NCI-H2227 (cell line): ENCODE measurements around the gene MYDGF.
"Not testable (repeated sequence)": the region's sequence is repeated elsewhere in the genome, so short reads cannot be mapped to it uniquely, and the experiment has no call there.

Experiments
- DNase-seq: peaks from one replicate; lab custom pipeline; 2025; ENCODE audit not compliant: unreplicated experiment; lab: John Stamatoyannopoulos, UW

Gene MYDGF

GRCh38 chr19:4700693-4700970, 30.5 kb upstream of the MYDGF start:
- no peak for DNase-seq

GRCh38 chr19:4699826-4700692, 29.9 kb upstream of the MYDGF start:
- no peak for DNase-seq

GRCh38 chr19:4697304-4697703, 27.2 kb upstream of the MYDGF start:
- DNase-seq, result no peak

DNA sequence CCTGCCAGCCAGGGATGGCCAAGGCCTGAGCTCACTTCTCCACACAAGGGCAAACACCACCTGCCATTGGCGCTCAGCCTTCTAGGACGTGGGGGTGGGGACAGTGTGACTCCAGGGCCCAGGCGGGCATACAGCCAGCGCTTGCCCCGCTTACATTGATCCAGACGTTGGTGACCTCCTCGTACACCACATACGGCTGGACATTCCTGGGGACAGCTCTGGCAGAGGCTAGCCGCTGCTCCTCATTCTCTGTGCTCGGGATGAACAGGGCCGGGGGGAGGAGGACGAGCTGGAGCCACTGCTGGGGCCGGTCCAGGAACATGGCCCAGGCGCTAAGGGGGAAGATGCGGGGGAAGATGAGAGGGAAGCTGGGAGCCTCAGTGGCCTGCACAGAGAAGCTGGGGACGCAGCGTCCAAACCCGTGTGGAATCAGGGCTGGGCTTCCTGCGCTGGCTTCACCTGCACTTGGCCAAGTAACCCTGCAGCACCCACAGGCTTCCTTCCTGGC, 25.1 kb upstream of the MYDGF start:
- no peak for DNase-seq

- DNase-seq, result no peak
Observed at GRCh38 chr19:4694211-4694987, 24.3 kb upstream of the MYDGF start.

- DNase-seq, result no peak
Observed at GRCh38 chr19:4693471-4694121, 23.5 kb upstream of the MYDGF start.

GRCh38 chr19:4693078-4693350, 22.9 kb upstream of the MYDGF start:
- no peak for DNase-seq

GRCh38 chr19:4692251-4693077, 22.3 kb upstream of the MYDGF start:
- no peak for DNase-seq

GRCh38 chr19:4691373-4691772, 21.2 kb upstream of the MYDGF start:
- DNase-seq, result no peak

DNA sequence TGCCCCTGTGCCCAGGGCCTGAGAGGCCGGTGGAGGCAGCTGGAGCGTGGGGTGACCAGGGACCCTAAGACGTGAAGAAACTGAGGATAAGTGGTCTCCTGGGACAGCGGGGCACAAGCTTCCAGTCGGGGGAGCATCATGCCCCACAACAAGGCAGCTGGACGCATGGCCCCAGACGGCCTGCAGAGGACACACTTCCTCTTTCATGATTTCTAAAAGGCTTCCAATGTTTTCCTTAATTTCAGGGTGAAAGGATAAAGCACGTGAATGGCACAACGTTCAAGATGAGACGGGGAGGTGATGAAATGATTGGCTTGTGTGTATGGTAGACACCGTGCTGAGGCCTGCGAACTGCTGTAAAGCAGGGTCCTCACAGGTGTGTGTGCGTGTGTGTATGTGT, 20.2 kb upstream of the MYDGF start:
- DNase-seq, result no peak

- DNase-seq, result no peak
Observed at GRCh38 chr19:4689403-4689802, 19.3 kb upstream of the MYDGF start.

GRCh38 chr19:4688587-4688986, 18.4 kb upstream of the MYDGF start:
- no peak for DNase-seq

DNA sequence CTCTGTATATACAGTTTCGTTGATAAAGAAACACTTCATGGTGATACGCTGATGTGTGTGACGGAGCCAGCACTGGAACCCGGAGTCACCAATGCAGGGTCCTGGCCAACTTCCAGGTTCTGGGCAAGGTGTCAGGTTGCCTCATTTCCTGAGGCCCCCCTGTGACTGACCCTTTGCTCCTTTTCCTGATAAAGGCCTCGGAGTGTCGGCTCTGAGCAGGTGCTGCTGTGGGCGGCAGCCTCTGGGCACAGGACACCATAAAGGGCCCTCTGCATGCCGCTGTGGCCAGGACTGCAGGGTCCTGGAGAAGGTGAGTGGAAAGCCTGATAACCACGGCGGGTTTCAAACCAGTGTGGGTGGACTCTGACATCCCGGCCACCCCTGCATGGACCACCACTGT, 17.3 kb upstream of the MYDGF start:
- no peak for DNase-seq

DNA sequence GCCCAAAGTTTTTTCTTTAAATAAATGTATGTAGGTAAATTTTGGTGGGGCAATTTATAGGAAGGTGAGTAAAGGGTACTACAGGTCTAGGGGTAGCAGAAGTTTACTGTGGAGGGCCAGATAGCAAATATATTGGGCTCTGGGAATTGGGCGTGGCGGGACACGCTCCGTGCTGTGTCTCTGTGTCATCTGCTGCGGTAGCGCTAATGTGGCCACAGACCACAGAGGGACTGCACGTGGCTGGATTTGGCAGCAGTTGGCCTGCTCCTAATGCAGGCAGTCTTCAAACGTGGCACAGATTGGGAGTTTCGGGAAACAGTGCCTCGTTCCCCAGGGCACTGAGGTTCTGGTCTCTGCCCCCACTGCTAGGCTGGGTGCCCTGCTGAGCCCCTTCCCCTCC, 16.6 kb upstream of the MYDGF start:
- no peak for DNase-seq

DNA sequence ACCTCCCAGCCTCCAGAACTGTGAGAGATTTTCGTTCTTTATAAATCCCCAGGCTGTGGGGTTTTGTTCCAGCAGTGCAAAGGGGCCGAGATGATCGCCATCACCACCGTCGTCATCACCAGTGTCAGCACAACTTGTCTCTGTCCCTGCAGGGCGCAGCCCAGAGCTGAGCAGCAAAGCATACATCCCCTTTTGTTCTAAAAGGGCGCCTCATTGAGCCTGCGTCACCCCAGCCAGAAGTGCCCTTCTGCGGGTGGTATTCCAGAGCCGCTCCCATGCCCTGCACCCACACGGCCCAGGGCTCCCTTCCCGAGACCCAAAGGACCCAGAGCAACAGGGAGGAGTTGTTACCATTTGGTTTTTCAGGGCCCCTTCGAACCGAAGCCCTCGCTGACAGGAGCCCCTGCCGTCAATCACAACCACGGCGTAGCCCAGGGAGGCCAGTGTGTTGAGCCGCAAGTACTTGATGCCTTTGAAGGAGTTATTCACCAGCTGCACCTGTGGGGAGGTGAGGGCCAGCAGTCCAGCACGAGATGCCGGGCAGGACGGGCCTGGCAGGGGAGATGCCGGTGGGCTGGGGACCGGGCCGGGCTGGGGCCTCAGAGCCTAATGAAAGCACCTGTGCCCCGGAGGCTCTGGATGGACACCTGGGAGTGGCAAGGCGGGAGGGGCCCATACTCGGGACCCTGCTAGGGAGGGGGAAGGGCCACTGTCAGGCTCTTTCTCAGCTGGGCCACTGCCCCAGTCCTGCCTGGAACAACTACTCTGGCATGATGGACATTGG, 14.4 kb upstream of the MYDGF start:
- DNase-seq, result no peak

DNA sequence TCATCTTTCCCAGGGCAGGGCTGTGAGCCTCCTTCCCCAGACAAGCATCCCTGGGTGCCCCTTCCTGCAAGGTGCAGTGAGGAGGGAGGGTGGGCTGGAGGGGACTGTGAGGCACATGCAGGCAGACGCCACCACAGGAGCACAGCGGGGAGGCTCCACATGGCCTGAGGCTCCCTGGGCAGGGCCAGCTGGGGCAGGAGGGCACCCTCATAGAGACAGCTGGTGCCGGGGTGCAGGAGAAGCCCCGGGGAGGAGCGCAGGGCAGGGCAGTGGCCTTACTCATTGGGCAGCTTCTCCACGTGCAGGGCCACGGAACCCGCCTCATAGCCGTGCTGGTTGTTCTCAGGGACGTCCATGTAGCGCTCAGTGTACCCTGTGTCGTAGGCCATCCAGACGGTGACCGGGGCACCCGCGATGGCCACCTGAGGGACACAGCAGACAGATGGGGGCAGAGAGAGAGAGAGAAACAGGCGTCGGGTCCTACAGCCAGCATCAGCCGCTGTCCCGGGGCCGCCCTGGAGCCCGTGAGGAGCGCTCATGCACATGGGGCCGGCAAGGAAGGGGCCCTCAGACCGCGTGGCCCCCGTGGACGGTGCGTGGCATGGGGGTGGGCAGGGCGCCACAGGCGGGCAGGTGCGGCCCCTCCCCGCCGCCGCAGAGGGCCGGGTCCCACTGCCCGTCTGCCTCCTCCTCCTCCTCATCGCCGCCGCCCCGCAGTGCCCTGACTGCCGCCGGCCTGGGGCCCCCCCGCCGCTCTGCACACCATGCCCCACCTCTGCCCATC, 12.5 kb upstream of the MYDGF start:
- DNase-seq, result no peak

DNA sequence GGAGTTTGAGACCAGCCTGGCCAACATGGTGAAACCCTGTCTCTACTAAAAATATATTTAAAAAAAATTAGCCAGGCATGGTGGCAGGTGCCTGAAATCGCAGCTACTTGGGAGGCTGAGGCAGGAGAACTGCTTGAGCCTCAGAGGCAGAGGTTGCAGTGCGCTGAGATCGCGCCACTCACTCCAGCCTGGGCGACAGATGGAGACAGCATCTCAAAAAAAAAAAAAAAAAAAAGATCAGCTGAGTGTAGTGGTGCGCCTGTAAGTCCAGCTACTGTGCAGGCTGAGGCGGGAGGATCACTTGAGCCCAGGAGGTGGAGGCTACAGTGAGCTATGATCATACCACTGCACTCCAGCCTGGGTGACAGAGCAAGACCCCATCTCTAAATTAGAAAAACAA, 9.9 kb upstream of the MYDGF start:
- DNase-seq, result not testable (repeated sequence)

DNA sequence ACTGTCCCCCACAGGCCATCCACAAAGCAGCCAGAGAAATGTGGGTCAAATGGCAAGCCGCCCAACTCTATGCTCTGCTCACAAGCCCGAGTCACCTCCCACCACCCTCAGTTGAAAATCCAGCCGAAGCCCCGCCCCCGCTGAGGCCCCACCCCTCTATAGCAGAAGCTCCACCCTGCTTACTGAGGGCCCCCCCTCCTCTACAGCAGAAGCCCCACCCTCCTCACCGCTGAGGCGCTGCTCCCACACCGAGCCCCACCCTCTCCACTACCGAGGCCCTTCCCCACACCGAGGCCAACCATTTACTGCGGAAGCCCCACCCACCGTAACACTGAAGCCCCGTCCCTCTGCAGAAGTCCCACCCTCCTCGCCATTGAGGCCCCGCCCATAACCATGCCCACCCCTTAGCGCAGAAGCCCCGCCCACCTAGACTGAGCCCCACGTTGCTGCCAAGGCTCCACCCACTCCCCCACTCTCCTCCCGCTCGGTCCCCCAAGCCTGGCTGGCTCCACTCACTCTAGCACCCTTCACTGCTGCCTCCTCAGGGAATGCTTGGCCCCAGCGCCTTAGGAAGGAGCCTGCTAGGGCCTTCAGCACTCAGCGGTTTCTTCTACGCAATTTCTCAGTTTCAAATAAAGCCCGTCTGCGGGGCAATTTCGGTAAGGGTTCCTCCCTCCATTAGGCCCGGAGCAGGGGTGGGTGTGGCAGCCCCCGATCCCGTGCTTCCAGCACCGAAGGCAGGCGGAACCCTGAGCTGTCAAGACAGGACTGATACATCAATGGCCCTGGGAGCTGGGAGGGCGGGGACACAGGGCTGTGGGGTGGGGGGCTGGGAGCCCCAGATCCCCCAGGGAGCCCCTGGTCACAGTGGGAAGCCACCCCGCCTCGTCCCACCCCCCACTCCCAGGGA, 9.0 kb upstream of the MYDGF start:
- DNase-seq, result no peak
